RPMI8226 (cell line): ENCODE data around the gene NUP210L.

Experiments used
- DNase-seq: peaks from one replicate; pipeline ENCODE4 v3.0.0-alpha.2; 2015

NUP210L gene

DNA sequence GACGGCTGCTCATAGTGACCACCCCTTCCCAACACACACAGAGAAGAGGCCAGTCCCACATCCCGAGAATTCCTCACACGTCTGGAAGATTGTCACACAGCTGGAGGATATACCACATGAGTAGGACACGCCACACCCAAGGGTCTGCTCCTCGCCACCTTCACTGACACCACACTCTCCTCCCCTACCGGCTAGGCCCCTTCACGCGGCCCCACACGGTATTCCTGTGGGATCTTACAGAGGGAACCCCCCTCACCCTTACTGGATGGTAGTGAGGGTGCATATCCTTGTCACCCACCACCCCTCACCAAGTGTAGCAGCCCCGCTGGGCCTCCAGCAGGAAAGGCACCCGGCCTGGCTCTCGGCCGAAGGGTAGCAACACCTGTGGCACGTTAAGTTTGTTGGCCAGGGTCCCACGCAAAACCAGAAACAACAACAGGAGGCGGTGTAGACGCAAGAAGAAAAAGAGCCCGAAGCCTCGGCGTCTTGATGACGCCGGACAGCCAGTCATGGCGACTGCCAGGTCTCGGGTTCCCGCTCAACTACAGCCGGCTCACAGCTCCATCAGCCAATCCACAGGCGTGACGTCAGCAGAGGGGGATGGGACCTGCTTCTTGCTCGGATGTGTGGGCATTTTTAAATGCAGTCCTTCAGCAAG, at the start of gene NUP210L:
NUP210L (minus strand) TSS at position 540 of the 658 bp plus-strand sequence.
- no peak for DNase-seq

- no peak for DNase-seq
Measured at GRCh38 chr1:154199563-154199879, 44.6 kb upstream of the NUP210L start.

DNA sequence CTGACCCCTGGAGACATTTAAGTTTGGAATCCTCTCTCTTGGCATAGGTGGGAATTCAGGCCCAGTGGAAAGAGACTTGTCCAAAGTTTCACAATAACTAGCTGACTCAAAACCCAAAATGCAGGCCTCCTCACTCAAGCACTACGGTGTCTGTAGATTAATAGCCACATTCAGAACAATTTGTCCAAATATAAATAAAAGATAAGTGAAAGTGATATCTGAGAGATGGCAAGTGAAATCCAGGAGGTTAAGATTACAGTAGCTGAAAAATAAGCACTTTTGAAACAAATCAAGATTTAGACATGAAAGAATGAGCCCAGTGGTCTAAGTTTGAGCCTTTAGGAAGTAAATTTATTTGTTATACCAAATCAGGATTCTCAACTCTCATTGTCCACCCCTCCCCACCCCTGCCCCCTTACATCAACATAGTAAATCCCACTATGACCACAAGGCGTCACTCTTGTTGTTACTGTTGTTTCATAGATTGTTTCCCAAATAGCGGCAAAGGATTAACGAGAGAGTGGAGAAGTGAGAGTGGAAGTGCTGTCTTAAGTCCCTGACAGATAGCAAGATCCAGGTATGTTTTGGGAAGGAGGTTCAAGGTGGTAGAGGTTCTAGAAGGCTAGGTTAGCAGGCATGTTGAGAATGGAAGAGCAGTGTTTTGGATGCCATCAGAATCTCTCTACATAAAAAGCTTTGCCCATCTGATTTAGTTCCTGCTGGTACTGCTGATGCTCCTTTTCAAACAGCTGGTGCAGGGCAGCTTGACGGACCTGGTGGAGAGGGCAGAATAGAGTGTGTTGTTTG, 44.1 kb upstream of the NUP210L start:
- peak; percentile 68 for DNase-seq

DNA sequence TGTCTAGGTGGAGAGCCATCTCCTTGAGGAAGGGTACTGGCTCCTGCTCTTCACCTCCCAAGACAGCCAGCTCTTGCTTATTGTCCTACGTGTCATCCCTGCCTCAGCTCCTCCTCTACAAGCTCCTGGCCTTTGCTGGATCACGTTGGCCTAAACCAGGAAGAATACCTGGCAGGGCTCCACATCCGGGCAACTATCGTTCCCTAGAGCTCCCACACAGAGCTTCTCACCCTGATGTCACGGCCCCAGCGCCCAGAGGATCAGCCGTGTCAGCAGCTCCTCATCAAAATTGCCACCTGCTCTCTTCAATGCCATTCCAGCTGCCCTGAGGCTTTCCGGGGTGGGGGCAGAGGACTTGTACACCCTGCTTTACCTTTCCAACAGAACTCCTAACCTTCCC, 38.9 kb upstream of the NUP210L start:
- DNase-seq, result peak; percentile 85

- DNase-seq, result no peak
Measured at GRCh38 chr1:154192476-154192875, 37.6 kb upstream of the NUP210L start.

- no peak for DNase-seq
Measured at GRCh38 chr1:154191990-154192461, 37.2 kb upstream of the NUP210L start, which contains the start of gene TPM3. TPM3 (minus strand) TSS chr1:154192100; CDS start chr1:154192018, 82 bp downstream.

GRCh38 chr1:154190550-154190949, 35.7 kb upstream of the NUP210L start:
- no peak for DNase-seq

- peak; percentile 65 for DNase-seq
Measured at GRCh38 chr1:154186852-154187501, 32.1 kb upstream of the NUP210L start.

GRCh38 chr1:154186177-154186576, 31.3 kb upstream of the NUP210L start:
- DNase-seq, result peak; percentile 82

GRCh38 chr1:154183046-154183915, 28.4 kb upstream of the NUP210L start:
- DNase-seq, result peak; percentile 98

GRCh38 chr1:154182344-154183045, 27.6 kb upstream of the NUP210L start:
- DNase-seq, result peak; percentile 86

GRCh38 chr1:154181944-154182343, 27.1 kb upstream of the NUP210L start:
- no peak for DNase-seq

GRCh38 chr1:154179946-154180687, 25.2 kb upstream of the NUP210L start:
- DNase-seq, result peak; percentile 59

GRCh38 chr1:154178911-154179811, 24.3 kb upstream of the NUP210L start:
- DNase-seq, result no peak

GRCh38 chr1:154178013-154178412, 23.1 kb upstream of the NUP210L start:
- DNase-seq, result no peak

DNA sequence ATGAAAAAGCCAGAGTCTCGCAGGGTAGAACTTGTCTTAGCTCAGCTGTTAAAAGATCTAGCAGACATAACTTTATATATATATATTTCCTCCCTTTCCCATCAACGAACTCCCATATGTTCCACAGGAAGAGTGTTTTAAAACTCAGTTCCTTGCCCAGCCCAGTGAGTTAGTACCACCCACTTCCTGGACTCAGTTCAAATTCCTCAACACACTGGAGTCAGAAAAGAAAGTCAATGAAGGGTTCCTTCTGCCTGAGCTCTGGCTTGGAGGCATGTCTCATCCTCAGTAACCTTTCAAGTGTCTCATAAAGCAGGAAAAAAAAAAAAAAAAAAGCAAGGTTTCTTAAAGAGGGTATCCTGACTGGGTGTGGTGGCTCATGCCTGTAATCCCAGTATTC, 21.5 kb upstream of the NUP210L start:
- DNase-seq, result no peak

DNA sequence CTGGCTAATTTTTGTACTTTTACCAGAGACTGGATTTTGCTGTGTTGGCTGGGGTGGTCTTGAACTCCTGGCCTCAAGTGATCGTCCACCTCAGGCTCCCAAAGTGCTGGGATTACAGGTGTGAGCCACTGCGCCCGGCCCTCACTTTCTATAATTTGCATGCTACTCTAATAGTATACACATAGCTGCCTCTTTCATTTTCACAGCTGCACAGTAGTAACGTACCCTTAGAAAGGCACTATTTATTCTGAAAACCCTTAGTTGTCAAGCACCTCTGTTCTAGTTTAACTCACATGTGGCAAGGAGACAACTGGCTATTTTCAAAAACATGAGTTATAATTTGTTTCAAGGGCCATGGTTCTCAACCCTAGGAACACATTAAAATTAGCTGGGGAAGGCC, 19.8 kb upstream of the NUP210L start:
- DNase-seq, result no peak

GRCh38 chr1:154171880-154172279, 17.0 kb upstream of the NUP210L start:
- no peak for DNase-seq

- no peak for DNase-seq
Measured at GRCh38 chr1:154171223-154171583, 16.3 kb upstream of the NUP210L start.

GRCh38 chr1:154170547-154171222, 15.8 kb upstream of the NUP210L start:
- no peak for DNase-seq
